Measurements from ENCODE around the gene DCANP1.

GRCh38 chr5:135483254-135483653 lies 36.1 kb upstream of the DCANP1 start:
- TF ChIP-seq CTCF (conservative IDR thresholded peaks at IDR 0.05; ENCODE audit: low read length) (no peak), EZH2phosphoT487 (IDR thresholded peaks at IDR 0.05; ENCODE audit: borderline replicate concordance, low read depth, low read length) (no peak)
